GM12864 (cell line): ENCODE results near the gene UNC13A.

ENCODE experiments used
- DNase-seq: peaks from one replicate; pipeline ENCODE4 v3.0.0-alpha.2; 2011; ENCODE audit warnings: low read depth
- H3K4me3 ChIP-seq: 2 replicates; pipeline ENCODE4 v1.5.1; 2011; ENCODE audit warnings: mild to moderate bottlenecking, low read depth, low read length, control low read depth
- TF ChIP-seq, protein P1 (sequence below): IDR thresholded peaks from 2 replicates; pipeline ENCODE4 v1.5.1; 2011; ENCODE audit warnings: low read depth, mild to moderate bottlenecking, moderate library complexity, low read length, control low read depth, inconsistent platforms; ENCODE audit errors: missing control alignments

The UNC13A gene

DNA sequence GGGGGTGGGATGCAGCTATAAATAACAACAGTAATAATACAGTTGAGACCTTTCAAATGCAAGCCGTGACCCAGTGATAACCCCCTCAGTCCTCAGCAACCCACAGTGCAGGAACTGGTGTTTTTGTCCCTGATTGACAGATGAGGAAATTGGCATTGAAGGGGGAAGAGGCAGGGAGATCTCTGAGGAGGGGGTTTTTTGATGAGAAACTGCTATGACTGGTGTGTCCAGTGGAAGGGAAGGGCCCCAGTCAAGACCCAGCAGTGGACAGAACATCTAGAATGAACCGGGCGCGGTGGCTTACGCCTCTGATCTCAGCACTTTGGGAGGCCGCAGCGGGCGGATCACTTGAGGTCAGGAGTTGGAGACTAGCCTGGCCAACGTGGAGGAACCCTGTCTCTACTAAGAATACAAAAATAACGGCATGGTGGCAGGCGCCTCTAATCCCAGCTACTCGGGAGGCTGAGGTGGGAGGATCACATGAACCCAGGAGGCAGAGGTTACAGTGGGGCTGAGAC, 33.0 kb upstream of the UNC13A start:
- no peak for DNase-seq
- TF ChIP-seq, protein P1, sequence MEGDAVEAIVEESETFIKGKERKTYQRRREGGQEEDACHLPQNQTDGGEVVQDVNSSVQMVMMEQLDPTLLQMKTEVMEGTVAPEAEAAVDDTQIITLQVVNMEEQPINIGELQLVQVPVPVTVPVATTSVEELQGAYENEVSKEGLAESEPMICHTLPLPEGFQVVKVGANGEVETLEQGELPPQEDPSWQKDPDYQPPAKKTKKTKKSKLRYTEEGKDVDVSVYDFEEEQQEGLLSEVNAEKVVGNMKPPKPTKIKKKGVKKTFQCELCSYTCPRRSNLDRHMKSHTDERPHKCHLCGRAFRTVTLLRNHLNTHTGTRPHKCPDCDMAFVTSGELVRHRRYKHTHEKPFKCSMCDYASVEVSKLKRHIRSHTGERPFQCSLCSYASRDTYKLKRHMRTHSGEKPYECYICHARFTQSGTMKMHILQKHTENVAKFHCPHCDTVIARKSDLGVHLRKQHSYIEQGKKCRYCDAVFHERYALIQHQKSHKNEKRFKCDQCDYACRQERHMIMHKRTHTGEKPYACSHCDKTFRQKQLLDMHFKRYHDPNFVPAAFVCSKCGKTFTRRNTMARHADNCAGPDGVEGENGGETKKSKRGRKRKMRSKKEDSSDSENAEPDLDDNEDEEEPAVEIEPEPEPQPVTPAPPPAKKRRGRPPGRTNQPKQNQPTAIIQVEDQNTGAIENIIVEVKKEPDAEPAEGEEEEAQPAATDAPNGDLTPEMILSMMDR = no peak

DNA sequence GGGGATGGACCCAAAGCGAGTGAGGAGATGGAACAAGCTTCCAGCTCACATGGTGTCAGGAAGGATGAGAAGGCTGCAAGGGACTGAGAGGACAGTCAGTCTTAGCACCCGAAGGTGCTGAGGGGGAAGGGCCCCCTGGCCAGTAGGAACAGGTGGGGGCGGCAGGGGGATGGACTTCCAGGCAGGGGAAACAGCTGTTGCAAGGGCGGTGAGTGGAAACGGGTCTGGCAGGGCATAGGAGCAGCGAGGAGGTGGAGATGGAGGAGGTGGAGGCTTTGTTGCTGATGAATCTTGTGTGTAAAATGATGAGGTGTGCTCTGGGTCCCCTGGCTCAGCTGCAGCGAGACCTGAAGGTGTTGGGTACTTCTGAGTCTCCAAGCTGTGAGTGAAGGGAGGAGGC, 32.3 kb upstream of the UNC13A start:
- H3K4me3 ChIP-seq = peak overlapping the region; percentile 98
- DNase-seq = no peak
- TF ChIP-seq, protein P1 = no peak

More for the DNA sequence above, 33.0 kb upstream of the UNC13A start:
- H3K4me3 ChIP-seq = no peak overlapping the region

DNA sequence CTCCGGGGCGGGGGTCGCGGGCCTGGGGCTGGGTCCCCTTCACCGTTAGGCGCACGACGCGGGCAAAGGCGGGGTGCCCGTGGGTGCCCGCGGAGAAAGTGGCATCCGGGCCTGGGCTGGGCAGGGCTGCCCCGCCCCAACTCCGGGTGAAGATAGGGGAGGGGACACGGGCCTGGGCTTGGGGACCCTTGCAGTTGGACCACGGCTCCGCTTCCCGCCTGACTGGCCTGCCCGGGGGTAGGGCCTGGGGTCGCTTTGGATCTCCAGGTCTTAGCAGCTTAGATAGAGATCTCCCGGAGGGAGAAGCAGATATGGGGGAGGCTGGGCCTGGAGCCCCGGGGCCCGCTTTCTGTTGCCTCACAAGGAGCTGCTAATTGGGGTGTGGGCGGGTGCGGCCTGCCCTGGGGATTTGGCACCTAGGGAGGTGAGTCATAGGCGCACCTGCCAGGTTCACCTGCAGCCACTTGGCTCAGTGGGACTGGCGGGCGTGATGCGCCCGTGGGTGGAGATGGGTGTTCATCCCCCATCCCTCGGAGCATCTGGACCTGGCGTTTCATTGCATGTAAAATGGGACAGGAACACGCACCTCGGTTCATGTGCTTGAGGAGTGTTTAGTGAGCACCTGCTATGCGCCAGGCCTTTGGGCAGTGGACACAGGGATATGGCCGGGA, 31.7 kb upstream of the UNC13A start:
- DNase-seq = no peak
- peak overlapping the region; percentile 98 for H3K4me3 ChIP-seq
- TF ChIP-seq, protein P1 = no peak

DNA sequence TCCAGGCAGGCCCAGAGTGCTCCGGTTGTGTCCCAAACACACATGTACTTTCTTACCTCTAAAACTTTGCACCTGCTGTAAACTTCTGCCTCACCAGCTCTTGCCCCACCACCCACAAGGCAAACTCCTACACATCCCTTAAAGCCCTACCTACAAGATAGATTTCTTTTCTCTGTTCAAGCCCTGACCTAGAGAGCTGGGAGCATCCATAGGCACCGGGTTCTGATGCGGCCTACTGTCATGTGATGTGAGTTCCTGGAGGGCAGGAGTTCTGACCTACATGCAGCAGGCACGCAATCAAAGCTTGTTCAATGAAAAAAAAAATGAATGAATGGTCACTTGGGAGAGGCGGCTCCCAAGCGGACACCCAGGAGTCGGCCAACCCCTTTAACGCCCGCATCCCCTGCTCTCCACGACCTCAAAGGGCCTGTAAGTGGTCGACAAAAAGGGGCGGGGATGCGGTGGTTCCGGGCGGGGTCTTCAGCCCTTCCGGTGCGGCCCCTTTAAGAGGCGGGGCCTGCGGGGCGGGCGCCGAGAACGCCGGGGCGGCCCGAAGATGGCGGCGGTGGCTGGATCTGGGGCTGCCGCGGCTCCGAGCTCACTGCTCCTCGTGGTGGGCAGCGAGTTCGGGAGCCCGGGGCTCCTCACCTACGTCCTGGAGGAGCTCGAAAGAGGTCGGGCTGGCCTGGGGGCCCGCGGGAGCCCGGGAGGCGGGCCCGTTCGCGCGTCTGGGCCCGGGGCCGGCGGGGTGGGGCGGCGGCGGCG, 31.0 kb upstream of the UNC13A start, which contains the start of gene MAP1S:
TSS of gene MAP1S (plus strand) at position 534 of the 765 bp plus-strand sequence. CDS start at position 557, 23 bp downstream.
- peak within 1 kb of the TSS; percentile 98 for H3K4me3 ChIP-seq
- TF ChIP-seq, protein P1 = no peak
- DNase-seq = no peak

DNA sequence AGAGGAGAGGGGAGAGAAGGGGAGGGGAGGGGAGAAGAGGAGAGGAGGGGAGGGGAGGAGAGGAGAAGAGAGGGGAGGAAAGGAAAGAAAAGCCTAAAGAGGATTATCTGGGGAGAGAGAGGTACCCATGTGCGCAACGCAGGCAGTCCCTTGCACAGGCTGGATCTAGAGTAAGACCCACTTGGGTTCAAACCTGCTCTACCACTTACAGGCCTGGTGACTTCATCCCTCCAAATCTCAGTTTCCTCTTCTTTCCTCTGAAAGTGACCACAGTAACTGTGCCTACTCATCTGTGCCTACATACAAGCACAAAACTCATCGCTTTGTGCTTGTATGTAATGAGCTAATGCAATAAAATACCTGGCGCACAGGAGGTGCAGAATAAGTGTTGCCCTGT, 30.4 kb upstream of the UNC13A start:
- H3K4me3 ChIP-seq = no peak overlapping the region
- no peak for DNase-seq

DNA sequence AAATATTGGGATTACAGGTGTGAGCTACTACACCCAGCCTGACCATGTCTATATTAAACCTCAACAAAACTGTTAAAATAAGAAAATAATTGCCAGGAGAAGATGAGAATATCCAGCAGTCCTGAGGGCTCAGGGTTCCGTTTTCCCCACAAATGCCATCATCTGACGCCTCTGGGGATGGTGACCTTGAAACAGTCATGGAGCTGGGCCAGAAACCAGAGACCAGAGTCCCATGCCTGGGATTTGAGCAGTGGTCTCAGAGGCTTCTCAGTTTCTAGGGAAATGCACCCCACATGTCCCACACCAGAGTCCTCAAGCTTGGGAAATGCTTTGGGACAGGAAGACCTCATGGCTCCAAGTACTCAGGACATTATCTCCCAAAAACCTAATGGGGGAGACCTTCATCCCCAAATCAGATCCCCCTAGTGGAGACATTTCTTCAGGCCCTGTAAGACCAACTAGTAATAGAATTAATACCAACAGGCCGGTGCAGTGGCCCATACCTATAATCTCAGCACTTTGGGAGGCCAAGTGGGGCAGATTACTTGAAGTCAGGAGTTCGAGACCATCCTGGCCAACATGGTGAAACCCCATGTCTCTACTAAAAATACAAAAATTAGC, 28.3 kb upstream of the UNC13A start:
- TF ChIP-seq, protein P1 = peak; percentile 19
- DNase-seq = no peak

More for the DNA sequence above, 30.4 kb upstream of the UNC13A start:
- TF ChIP-seq, protein P1 = no peak

More for the DNA sequence above, 28.3 kb upstream of the UNC13A start:
- no peak overlapping the region for H3K4me3 ChIP-seq
